MM.1S (cell line): ENCODE measurements around the gene KCTD15.

Experiments
- EZH2phosphoT487 ChIP-seq: fragments of 300-600 bp; sonication (generic); IDR thresholded peaks from 2 replicates; pipeline ENCODE4 v1.6.1; 2018; ENCODE audit warnings: antibody characterized with exemption, low read length
- TF ChIP-seq, protein P1 (sequence below): fragments of 300-600 bp; sonication (generic); IDR thresholded peaks from 2 replicates; pipeline ENCODE4 v1.5.1; 2016; ENCODE audit warnings: antibody characterized with exemption, low read length, mixed read lengths

DNA sequence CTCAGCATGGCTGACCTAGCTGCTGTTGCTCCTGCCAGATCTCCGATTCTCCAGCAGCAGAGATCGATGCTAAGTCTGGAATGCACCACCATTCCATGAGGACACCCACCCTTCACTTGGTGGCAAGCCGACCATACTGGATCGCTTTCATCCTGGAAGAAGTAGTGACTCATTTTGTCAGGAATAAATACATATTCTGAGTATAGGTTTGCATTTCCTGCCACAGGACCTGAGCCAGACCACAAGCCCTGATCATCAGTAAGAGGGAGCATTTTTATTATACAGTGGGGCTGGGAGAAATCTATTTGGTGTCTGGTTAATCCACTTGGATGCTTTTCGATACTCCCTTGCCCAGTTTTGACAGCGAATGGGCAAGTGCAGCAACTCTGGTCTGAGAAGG is 10.9 kb upstream of the KCTD15 start:
- TF ChIP-seq EZH2phosphoT487, result no peak
- TF ChIP-seq, protein P1, sequence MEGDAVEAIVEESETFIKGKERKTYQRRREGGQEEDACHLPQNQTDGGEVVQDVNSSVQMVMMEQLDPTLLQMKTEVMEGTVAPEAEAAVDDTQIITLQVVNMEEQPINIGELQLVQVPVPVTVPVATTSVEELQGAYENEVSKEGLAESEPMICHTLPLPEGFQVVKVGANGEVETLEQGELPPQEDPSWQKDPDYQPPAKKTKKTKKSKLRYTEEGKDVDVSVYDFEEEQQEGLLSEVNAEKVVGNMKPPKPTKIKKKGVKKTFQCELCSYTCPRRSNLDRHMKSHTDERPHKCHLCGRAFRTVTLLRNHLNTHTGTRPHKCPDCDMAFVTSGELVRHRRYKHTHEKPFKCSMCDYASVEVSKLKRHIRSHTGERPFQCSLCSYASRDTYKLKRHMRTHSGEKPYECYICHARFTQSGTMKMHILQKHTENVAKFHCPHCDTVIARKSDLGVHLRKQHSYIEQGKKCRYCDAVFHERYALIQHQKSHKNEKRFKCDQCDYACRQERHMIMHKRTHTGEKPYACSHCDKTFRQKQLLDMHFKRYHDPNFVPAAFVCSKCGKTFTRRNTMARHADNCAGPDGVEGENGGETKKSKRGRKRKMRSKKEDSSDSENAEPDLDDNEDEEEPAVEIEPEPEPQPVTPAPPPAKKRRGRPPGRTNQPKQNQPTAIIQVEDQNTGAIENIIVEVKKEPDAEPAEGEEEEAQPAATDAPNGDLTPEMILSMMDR, result no peak
